HG02759 (cell line): ENCODE results near the gene FGF8.

Experiments
- ATAC-seq: cut with Tn5 transposase; IDR thresholded peaks from one replicate; pipeline ENCODE4 v1.9.1; 2021; ENCODE audit warnings: mild to moderate bottlenecking, moderate library complexity; ENCODE audit not compliant: unreplicated experiment

FGF8 gene

GRCh38 chr10:101744267-101744666 lies 31.6 kb downstream of the FGF8 start:
- no peak for ATAC-seq

- ATAC-seq = no peak
These were observed 34.0 kb downstream of the FGF8 start for GRCh38 chr10:101741938-101742337.

GRCh38 chr10:101736666-101737065 lies 39.2 kb downstream of the FGF8 start:
- ATAC-seq = no peak

- ATAC-seq = no peak
These were observed 43.8 kb downstream of the FGF8 start for GRCh38 chr10:101732096-101732495.

- no peak for ATAC-seq
These were observed 49.9 kb downstream of the FGF8 start for GRCh38 chr10:101726115-101726387.

- ATAC-seq = no peak
These were observed 50.4 kb downstream of the FGF8 start for GRCh38 chr10:101725296-101726114.

GRCh38 chr10:101724446-101724845 lies 51.5 kb downstream of the FGF8 start:
- ATAC-seq = no peak

GRCh38 chr10:101723176-101723575 lies 52.7 kb downstream of the FGF8 start:
- no peak for ATAC-seq

GRCh38 chr10:101721806-101722205 lies 54.1 kb downstream of the FGF8 start:
- ATAC-seq = no peak

GRCh38 chr10:101720606-101721230 lies 55.2 kb downstream of the FGF8 start:
- no peak for ATAC-seq
